ENCODE results near the gene KCNT2. TPM values are rescaled to one million over a fixed set of nuclear protein-coding genes. Genes with fewer than 3 reads are reported as not detected.

KCNT2 gene
- polyA plus RNA-seq, 1 of the 3 experiments (the other 2 are of a cell fraction): 0.56 TPM

DNA sequence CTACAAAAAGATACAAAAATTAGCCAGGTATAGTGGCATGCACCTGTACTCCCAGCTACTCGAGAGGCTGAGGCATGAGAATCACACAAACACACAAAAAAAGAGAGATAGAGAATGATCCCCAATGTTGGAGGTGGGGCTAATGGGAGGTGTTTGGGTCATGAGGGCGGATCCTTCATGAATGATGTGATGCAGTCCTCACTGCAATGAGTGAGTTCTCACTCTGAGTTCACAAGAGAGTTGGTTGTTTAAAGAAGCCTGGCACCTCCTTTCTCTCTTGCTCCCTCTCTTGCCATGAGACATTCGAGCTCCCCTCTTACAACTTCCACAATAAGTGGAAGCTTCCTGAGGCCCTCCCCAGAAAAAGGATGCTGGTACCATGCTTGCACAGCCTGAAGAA lies 17.3 kb downstream of the KCNT2 start:
- CTCF ChIA-PET: interaction anchor here (1.3 kb wide), 1 partner anchor 218 kb away, joined by 4 read pairs; no protein-coding TSS in a partner anchor

More for the DNA sequence above, 17.3 kb downstream of the KCNT2 start:
- Histone ChIP-seq H3K27ac (ENCODE audit: low read depth in 2 of 2, low read length in 1 of 2) (no peak overlapping the region), H3K4me3 (ENCODE audit: low read depth in 2 of 2, low read length in 1 of 2) (no peak overlapping the region), H4K20me1 (ENCODE audit: insufficient read depth) (no peaks in the 10 kb centered on the region), H3F3A (replicated peaks; ENCODE audit: insufficient read depth) (no peaks in the 10 kb centered on the region), H3K27me3 (ENCODE audit: insufficient read depth) (no peaks in the 10 kb centered on the region), H2AFZ (ENCODE audit: low read depth) (no peak overlapping the region), H3K9me2 (no peaks in the 10 kb centered on the region), H3K79me2 (ENCODE audit: insufficient read depth) (no peaks in the 10 kb centered on the region), H3K4me1 (ENCODE audit: control insufficient read depth in 1 of 2, insufficient read depth in 2 of 2, low read depth in 1 of 2, low read length in 1 of 2) (peaks cover 0 to 2% of the 10 kb centered on the region in 2 experiments; a peak in 2 of 4 replicates), H3K36me3 (replicated peaks in 1 of 2; ENCODE audit: control insufficient read depth in 1 of 2, insufficient read depth in 2 of 2, low read length in 1 of 2) (no peaks in the 10 kb centered on the region), H3K9me3 (no peaks in the 10 kb centered on the region), H3K9ac (no peak overlapping the region), H3K4me2 (no peak overlapping the region)
- TF ChIP-seq YY1 (IDR thresholded peaks at IDR 0.05; ENCODE audit: low read depth): no peak
- TF ChIP-seq, protein P1, sequence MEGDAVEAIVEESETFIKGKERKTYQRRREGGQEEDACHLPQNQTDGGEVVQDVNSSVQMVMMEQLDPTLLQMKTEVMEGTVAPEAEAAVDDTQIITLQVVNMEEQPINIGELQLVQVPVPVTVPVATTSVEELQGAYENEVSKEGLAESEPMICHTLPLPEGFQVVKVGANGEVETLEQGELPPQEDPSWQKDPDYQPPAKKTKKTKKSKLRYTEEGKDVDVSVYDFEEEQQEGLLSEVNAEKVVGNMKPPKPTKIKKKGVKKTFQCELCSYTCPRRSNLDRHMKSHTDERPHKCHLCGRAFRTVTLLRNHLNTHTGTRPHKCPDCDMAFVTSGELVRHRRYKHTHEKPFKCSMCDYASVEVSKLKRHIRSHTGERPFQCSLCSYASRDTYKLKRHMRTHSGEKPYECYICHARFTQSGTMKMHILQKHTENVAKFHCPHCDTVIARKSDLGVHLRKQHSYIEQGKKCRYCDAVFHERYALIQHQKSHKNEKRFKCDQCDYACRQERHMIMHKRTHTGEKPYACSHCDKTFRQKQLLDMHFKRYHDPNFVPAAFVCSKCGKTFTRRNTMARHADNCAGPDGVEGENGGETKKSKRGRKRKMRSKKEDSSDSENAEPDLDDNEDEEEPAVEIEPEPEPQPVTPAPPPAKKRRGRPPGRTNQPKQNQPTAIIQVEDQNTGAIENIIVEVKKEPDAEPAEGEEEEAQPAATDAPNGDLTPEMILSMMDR (IDR thresholded peaks at IDR 0.05): no peak
- TF ChIP-seq ZBTB33 (IDR thresholded peaks at IDR 0.05; ENCODE audit: borderline replicate concordance, low read depth): no peak
- TF ChIP-seq TCF12 (IDR thresholded peaks at IDR 0.05): no peak
- no peak for TF ChIP-seq JUND (IDR thresholded peaks at IDR 0.05)
- no peak for TF ChIP-seq IRF3 (IDR thresholded peaks at IDR 0.05; ENCODE audit: low read depth, low read length)
- no peak for TF ChIP-seq RXRA (IDR thresholded peaks at IDR 0.05; ENCODE audit: borderline replicate concordance, low read depth)
- TF ChIP-seq GATA2 (CRISPR knock-in tag; IDR thresholded peaks at IDR 0.05): no peak
- TF ChIP-seq NFIC (IDR thresholded peaks at IDR 0.05; ENCODE audit: borderline replicate concordance): no peak
- TF ChIP-seq, protein P2, sequence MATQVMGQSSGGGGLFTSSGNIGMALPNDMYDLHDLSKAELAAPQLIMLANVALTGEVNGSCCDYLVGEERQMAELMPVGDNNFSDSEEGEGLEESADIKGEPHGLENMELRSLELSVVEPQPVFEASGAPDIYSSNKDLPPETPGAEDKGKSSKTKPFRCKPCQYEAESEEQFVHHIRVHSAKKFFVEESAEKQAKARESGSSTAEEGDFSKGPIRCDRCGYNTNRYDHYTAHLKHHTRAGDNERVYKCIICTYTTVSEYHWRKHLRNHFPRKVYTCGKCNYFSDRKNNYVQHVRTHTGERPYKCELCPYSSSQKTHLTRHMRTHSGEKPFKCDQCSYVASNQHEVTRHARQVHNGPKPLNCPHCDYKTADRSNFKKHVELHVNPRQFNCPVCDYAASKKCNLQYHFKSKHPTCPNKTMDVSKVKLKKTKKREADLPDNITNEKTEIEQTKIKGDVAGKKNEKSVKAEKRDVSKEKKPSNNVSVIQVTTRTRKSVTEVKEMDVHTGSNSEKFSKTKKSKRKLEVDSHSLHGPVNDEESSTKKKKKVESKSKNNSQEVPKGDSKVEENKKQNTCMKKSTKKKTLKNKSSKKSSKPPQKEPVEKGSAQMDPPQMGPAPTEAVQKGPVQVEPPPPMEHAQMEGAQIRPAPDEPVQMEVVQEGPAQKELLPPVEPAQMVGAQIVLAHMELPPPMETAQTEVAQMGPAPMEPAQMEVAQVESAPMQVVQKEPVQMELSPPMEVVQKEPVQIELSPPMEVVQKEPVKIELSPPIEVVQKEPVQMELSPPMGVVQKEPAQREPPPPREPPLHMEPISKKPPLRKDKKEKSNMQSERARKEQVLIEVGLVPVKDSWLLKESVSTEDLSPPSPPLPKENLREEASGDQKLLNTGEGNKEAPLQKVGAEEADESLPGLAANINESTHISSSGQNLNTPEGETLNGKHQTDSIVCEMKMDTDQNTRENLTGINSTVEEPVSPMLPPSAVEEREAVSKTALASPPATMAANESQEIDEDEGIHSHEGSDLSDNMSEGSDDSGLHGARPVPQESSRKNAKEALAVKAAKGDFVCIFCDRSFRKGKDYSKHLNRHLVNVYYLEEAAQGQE (IDR thresholded peaks at IDR 0.05; ENCODE audit: low read depth, low read length): no peak
- TF ChIP-seq MAX (IDR thresholded peaks at IDR 0.05; ENCODE audit: low read depth): no peak
- TF ChIP-seq, protein P3, sequence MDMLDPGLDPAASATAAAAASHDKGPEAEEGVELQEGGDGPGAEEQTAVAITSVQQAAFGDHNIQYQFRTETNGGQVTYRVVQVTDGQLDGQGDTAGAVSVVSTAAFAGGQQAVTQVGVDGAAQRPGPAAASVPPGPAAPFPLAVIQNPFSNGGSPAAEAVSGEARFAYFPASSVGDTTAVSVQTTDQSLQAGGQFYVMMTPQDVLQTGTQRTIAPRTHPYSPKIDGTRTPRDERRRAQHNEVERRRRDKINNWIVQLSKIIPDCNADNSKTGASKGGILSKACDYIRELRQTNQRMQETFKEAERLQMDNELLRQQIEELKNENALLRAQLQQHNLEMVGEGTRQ (IDR thresholded peaks at IDR 0.05; ENCODE audit: borderline replicate concordance, low read depth, low read length): no peak
- POLR2A ChIA-PET: interaction anchor here (0.6 kb wide), 1 partner anchor 518 kb away, joined by 3 read pairs; no protein-coding TSS in a partner anchor
- WGBS (ENCODE audit: low lambda C conversion rate): 59% methylated on average over 3 of the region's 3 CpGs
- DNase-seq: no peak
